ENCODE data around the gene MGAT4B.
"Not testable (repeated sequence)": the region's sequence is repeated elsewhere in the genome, so short reads cannot be mapped to it uniquely, and the experiment has no call there.

The MGAT4B gene

DNA sequence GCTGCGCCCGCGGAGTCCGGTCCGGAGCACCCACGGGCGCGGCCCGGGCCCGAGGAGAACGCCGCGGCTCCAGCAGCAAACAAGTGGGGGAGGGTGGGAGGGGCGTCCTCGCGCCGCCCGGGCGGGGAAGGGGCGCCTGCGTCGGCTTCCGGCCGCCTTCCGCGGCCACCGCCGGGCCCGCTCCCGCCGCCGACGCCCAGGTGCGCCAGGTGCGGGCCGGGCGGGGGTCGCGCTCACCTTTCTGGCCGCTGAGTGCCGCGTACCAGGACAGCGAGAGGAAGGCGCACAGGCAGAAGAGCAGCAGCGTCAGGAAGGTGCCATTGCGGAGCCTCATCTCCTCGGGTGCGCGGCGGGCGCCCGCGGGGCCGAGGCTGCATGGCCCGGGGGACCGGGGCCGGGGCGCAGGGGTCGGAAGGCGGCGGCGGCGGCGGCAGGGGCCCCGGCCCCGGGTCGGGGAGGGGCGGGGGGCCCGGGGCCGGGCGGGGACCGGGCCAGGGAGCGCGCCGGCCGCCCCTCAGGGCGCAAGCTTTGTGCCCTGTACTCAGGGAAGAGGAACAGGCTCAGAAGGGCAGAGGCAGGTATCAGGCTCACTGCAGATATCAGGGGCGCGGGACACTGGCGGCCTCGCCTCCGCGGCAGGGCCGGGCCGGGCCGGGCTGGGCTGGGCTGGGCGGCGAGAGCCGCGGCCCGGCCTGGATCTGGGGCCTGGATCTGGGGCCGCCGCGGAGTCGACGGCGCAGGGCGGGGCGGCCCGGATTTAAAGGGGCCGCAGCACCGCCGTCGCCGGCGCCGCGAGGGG lies at the start of gene MGAT4B:
Gene MGAT4B (minus strand): TSS at position 617 of the 799 bp plus-strand sequence. CDS start 283 bp downstream, at position 334.
- DNase-seq: peak; percentile 39

GRCh38 chr5:179854356-179854755 lies 47.7 kb upstream of the MGAT4B start:
- no peak for DNase-seq

- no peak for DNase-seq
Observed at GRCh38 chr5:179852993-179853547, 46.4 kb upstream of the MGAT4B start.

DNA sequence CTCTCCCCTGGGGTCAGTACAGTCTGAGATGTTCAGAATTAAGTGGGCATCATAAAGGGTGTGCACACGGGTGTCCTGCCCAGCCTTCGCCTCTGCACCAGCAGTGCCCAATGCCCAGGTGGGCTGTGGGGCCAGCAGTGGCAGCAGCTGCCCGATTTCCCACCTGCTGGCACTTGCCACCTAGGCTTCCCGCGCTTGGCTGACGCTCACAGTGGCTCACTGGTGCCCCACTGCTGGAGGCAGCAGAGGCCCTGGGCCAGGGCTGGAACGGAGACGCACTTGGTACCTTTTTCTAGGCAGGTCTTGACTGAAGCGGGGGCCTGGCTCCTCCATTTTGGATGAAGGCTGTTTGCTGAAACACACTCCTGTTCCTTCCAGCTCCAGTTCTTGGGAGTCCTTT lies 35.0 kb upstream of the MGAT4B start:
- no peak for DNase-seq

- DNase-seq: no peak
Observed at GRCh38 chr5:179840766-179841165, 34.1 kb upstream of the MGAT4B start.

DNA sequence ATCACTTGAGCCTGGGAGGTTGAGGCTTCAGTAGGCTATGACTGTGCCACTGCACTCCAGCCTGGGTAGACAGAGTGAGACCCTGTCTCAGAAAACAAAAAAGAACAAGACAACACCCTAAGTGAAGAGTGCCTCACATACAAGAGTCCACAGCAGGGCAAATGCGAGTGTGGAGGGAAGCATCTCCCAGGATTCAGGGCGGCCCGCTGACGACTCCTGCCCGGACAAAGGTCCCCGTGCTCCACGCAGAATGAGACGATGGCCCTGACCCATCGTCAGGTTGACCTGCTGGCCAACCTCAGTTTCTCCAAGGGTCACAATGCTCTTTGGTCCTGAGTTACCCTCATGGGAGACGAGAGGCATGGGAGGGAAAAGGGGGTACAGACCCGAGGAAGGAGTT lies 33.7 kb upstream of the MGAT4B start:
- no peak for DNase-seq

GRCh38 chr5:179839328-179840256 lies 32.9 kb upstream of the MGAT4B start:
- DNase-seq: no peak

DNA sequence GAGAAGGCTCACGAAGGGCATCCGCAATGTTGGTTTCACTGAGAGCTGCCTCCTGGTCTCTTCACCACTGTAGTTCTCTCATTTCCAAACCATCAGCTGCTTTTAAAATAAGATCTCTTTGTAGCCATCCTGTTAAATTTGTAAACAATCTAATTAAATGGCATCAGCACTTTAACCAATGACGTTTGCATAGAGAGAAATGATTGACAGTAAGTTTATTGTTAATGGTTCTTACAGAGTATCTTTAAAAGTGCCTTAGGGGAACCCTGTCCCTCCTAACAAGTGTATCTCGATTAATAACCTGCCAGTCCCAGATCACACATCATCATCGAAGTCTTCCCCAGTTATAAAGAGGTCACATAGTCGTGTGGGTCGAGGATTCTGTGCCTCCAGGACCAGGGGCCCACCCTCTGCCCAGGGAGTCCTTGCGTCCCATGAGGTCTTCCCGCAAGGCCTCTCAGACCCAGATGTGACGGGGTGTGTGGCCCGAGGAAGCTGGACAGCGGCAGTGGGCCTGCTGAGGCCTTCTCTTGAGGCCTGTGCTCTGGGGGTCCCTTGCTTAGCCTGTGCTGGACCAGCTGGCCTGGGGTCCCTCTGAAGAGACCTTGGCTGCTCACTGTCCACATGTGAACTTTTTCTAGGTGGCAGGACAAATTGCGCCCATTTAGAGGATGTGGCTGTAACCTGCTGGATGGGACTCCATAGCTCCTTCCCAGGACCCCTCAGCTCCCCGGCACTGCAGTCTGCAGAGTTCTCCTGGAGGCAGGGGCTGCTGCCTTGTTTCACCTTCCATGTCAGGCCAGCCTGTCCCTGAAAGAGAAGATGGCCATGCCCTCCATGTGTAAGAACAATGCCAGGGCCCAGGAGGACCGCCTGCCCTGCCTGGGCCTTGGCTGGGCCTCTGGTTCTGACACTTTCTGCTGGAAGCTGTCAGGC lies 30.7 kb upstream of the MGAT4B start:
- no peak for DNase-seq

- no peak for DNase-seq
Observed at GRCh38 chr5:179836225-179837019, 29.8 kb upstream of the MGAT4B start.

DNA sequence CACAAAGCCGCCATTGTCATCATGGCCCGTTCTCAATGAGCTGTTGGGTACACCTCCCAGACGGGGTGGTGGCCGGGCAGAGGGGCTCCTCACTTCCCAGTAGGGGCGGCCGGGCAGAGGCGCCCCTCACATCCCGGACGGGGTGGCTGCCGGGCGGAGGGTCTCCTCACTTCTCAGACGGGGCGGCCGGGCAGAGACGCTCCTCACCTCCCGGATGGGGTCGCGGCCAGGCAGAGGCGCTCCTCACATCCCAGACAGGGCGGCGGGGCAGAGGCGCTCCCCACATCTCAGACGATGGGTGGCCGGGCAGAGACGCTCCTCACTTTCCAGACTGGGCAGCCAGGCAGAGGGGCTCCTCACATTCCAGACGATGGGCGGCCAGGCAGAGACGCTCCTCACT lies 28.2 kb upstream of the MGAT4B start:
- DNase-seq: not testable (repeated sequence)

DNA sequence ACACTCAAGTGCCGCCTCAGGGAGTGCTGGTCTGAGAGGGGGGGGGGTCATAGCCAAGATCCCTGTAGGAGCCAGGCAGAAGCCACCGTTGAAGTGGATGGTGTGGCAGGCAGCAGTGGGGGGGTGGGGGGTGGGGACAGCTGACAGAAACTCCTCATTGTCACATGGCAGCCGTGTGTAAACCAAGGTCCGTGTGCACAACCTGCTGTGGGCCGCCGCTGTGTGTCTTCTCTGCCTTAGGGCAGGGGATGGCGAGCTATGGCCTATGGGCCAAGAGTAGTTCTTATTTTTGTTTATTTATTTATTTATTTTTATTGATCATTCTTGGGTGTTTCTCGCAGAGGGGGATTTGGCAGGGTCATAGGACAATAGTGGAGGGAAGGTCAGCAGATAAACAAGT lies 27.5 kb upstream of the MGAT4B start:
- DNase-seq: no peak

DNA sequence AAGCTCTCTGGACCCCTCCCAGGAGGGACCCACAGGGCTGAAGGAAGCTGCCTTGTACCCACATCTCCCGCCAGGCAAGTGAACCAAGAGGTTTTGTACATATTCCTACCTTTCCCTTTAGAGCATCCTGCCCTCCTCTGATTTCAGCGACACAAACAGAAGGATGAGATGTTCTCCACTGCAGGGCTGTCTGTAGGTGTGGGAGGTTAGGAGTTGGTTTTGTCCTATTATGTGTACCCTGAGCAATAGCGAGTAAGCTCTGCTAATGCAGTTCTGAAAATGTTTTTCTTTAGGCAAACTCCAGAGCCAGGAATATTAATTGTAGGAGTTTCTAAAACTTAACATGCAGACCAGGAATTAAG lies 27.0 kb upstream of the MGAT4B start:
- no peak for DNase-seq

- DNase-seq: no peak
Observed at GRCh38 chr5:179833056-179833708, 26.5 kb upstream of the MGAT4B start.

DNA sequence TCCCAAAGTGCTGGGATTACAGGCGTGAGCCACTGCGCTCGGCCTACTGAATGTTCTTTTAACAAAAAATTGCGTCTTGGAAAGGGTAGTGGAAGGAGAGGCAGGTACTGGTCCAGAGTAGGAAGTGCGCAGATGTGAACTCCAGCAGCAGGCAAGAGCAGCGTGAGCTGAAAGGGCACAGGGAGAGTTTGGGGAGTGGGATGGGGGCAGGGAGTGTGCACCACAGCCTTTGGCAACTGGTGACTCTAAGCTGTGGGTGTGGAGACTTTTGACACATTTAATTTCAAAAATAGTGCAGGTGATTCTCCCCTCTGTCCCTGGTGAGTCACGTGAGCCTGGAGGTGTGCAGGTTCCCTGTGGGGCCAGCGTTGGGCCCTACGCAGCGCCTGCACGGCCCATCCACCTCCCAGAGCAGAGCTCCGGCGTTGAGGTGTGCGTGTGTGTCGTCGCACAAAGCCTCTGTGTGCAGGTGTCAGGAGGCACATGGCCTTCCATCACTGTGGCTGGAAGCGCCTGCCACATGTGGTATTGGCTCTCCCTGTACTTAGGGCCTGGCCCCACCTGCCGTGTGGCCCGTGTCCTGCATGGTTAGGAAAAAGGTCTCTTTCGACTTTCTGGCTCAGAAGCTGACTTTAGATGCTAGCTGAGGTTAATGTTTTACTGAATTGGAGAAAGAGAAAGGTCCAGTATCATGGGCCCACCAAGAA lies 25.5 kb upstream of the MGAT4B start:
- DNase-seq: no peak

DNA sequence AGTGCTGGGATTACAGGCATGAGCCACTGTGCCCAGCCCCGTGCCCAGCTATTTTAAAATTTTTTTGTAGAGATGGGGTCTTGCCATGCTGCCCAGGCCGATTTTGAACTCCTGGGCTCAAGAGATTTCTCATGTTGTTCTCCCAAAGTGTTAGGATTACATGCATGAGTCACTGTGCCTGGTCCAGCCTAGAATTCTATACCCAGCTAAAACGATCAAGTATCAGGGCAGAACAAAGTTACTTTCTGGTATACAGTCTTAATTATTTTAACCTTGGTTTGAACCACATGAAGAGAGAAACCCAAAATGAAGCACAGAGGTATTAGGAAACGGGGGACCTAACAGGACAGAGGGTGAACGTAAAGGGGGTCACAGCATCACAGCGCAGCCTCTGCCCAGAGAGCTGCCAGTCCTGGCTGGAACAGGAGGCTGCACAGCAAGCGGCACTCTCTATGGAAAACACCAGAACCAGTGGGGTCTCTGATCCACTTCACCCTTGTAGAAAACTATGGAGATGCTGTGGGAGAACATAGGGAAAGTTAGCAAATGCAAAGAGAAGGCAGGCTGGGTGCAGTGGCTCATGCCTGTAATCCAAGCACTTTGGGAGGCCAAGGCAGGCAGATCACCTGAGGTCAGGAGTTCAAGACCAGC lies 24.3 kb upstream of the MGAT4B start:
- DNase-seq: no peak

GRCh38 chr5:179829732-179830435 lies 23.2 kb upstream of the MGAT4B start:
- no peak for DNase-seq

- no peak for DNase-seq
Observed at GRCh38 chr5:179828756-179829421, 22.2 kb upstream of the MGAT4B start.

DNA sequence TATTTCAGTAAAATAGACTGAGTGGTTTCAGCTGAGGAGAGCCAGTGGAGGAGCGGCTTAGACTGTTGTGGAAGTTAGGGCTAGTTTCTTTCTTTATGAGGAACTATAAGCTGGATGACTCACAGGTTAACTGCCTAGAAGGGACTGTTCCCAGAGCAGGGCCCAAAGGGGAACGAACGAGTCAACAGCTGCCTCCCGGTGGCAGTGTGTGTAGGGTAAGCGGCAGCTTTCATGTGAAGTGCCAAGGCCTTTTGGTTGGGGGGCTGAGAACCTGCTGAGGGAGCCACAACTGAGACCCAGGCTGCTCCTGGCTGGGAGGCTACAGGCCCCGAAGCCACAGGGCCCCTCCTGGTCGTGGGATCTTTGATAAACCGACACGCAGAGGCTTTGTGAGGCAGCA lies 21.0 kb upstream of the MGAT4B start:
- DNase-seq: no peak
